Hepatic stellate cell (primary cell): ENCODE measurements around the gene KLK10.

Experiments used
- DNase-seq: peaks from one replicate; pipeline ENCODE4 v3.0.0; 2011; ENCODE audit warnings: low spot score

The KLK10 gene

GRCh38 chr19:50967929-50968715, 51.4 kb downstream of the KLK10 start:
- DNase-seq: no peak

- DNase-seq: no peak
Measured at GRCh38 chr19:50964266-50964665, 55.2 kb downstream of the KLK10 start.

- no peak for DNase-seq
Measured at GRCh38 chr19:50963381-50963780, 56.1 kb downstream of the KLK10 start.
